ENCODE data around the gene FLNB. TPM values are rescaled to one million over a fixed set of nuclear protein-coding genes. Genes with fewer than 3 reads are reported as not detected.

The FLNB gene
- total and polyA plus RNA-seq, 2 of the 13 experiments (the other 11 are each of a cell fraction or from before 2014, with no cell fraction given): 106 to 130 TPM

- TF ChIP-seq EP300 (IDR thresholded peaks at IDR 0.05; ENCODE audit: low read depth in 2 of 2, low read length in 2 of 2) (no peak), EP300 (CRISPR knock-in tag; IDR thresholded peaks at IDR 0.05; ENCODE audit: borderline replicate concordance) (no peak), ZNF296 (CRISPR knock-in tag; conservative IDR thresholded peaks at IDR 0.05) (no peak), FOSL1 (CRISPR knock-in tag; IDR thresholded peaks at IDR 0.05; ENCODE audit: borderline replicate concordance) (no peak), ZMAT3 (CRISPR knock-in tag; conservative IDR thresholded peaks at IDR 0.05) (no peak), SRF (IDR thresholded peaks at IDR 0.05; ENCODE audit: low read depth, low read length) (no peak), THAP11 (CRISPR knock-in tag; IDR thresholded peaks at IDR 0.05) (no peak), ZNF678 (CRISPR knock-in tag; IDR thresholded peaks at IDR 0.05) (no peak), PLSCR1 (CRISPR knock-in tag; IDR thresholded peaks at IDR 0.05; ENCODE audit: borderline replicate concordance) (no peak), GATA4 (IDR thresholded peaks at IDR 0.05; ENCODE audit: borderline replicate concordance, low read depth) (no peak), SP140L (CRISPR knock-in tag; IDR thresholded peaks at IDR 0.05; ENCODE audit: borderline replicate concordance) (no peak), PRDM10 (CRISPR knock-in tag; IDR thresholded peaks at IDR 0.05; ENCODE audit: low read depth) (no peak), SNAI1 (CRISPR knock-in tag; IDR thresholded peaks at IDR 0.05; ENCODE audit: borderline replicate concordance) (no peak), ZNF337 (CRISPR knock-in tag; IDR thresholded peaks at IDR 0.05; ENCODE audit: borderline replicate concordance, low read depth) (no peak), ZNF510 (CRISPR knock-in tag; IDR thresholded peaks at IDR 0.05; ENCODE audit: low read depth) (no peak), ZNF597 (CRISPR knock-in tag; IDR thresholded peaks at IDR 0.05) (no peak), MAFK (conservative IDR thresholded peaks at IDR 0.05 in 1 of 2, IDR thresholded peaks at IDR 0.05 in 1 of 2; ENCODE audit: low read length in 2 of 2) (no peak), DPF2 (CRISPR knock-in tag; IDR thresholded peaks at IDR 0.05; ENCODE audit: borderline replicate concordance, low read depth) (no peak), ZNF430 (CRISPR knock-in tag; IDR thresholded peaks at IDR 0.05) (no peak), ZGPAT (CRISPR knock-in tag; IDR thresholded peaks at IDR 0.05) (peak; percentile 38; the same call in 1 of the 2 replicates), PREB (CRISPR knock-in tag; IDR thresholded peaks at IDR 0.05) (no peak)
These were observed 169.7 kb downstream of the FLNB start (continued) for GRCh38 chr3:58177747-58178527.
